ENCODE results near the gene VIM.
"Not testable (repeated sequence)": the region's sequence is repeated elsewhere in the genome, so short reads cannot be mapped to it uniquely, and the experiment has no call there.

VIM gene

DNA sequence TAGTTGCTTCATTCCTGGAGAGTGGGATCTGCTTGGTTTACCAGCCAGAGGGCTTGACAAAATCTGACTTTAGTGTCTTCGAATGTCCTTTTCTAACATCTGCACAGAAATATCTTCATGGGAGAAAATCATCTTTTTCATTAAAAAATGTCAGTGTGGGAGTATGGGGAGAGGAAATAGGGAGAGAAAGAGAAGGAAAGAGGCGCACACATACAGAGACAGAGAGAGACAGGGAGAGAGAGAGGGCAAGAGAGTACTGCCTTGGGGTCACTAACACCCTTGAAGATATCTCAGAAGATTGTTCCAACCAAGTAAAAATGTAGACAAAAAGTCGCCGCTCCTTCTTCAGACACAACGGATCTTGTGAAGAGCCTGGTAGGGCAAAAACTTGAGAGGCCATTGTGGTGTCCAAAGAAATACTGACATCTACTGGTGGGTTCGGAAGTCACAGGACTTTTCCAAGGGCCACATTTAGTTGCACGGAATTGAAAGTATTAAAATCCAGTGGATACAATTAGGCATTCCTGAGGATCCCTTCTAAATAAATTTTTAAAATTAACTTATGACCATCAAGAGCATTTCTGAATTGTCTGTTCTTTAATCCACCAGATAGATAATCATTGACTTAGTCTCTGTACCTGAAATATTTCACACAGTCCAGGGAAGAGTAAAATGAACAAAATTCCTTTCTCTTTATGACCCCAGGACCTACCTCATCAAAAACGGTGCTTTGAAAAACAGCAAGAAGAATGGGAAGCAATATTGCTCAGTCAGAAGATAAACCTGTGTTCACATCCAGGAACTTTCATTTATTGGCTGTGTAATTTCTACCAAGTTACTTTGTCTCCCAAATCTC, 29.7 kb downstream of the VIM start:
- peak; percentile 69 for DNase-seq

DNA sequence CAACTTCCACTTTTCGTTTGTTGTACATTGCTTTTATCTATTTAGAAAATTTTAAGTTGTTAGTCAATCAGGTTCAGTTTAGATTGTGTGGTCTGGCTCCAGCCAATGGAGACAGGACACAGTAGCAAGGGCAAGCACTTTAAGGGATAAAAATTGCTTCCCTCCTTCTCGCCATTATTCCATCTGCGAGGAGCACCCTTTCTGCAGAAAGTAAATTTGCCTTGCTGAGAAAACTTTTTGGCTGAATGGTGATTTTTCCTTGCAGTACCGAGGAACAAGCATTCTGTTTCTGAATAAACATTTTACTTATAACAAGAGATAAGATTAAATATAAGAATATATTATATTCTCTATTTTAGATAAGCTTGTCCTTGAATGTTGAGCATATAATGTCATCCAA, 34.5 kb downstream of the VIM start:
- DNase-seq, result no peak

DNA sequence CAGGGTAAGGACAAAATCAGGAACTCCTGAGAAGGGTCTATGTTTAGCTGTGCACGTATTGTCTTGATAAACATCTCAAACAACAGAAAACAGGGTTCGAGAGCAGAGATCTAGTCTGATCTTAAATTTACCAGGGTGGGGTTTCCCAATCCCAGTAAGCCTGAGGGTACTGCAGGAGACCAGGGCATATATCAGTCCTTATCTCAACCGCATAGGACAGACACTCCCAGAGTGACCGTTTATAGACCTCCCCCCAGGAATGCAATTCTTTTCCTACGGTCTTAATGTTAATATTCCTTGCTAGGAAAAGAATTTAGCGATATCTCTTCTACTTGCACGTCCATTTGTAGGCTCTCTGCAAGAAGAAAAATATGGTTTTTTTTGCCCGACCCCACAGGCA, 35.5 kb downstream of the VIM start:
- DNase-seq, result no peak

DNA sequence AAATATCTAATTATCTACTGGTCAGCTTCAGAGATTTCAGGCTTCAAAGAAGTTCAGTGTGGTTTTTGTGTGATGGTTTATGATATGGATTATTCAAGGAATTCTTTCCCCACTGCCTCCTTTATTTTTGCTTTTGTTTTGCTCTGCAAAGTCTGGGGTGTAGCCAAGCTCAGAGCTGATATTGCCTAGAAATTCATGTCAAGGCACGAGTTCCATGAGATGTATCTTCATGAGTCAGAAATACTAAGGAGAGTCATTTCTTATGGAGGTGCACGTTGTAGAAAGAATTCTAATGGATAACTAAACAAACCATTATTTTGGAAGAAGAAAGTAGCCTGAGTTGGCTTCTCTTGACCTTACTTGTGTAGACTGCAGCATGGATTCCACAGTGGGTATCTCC, 37.4 kb downstream of the VIM start:
- DNase-seq, result no peak

DNA sequence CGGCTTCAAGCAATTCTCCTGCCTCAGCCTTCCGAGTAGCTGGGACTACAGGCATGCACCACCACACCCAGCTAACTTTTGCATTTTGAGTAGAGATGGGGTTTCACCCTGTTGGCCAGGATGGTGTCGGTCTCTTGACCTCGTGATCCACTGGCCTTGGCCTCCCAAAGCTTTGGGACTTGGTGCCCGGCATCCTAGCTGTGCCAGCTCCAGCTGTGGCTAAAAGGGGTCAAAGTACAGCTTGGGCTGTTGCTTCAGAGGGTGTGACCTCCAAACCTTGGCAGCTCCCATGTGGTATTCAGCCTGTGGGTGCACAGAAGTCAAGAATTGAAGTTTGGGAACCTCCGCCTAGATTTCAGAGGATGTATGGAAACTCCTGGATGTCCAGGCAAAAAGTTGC, 38.5 kb downstream of the VIM start:
- DNase-seq, result not testable (repeated sequence)

DNA sequence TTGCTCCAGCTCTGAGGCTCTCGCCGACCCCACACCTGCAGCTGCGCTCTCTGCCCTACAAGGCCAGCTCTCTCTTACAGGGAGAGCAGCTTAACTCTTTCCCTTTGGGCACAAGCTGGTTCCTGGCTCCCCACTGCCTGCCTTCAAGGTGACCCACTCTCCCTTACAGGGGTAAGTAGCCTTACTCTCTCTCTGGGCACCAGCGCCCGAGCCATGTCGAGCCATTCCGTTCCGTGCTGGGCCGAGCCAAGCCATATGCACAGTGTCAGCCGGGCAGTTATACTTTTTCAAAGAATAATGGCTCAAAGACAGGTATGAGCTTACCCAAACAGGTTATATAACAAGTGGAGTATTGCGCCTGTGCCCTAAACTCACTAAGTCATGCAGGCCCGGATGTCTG, 44.6 kb downstream of the VIM start:
- no peak for DNase-seq

DNA sequence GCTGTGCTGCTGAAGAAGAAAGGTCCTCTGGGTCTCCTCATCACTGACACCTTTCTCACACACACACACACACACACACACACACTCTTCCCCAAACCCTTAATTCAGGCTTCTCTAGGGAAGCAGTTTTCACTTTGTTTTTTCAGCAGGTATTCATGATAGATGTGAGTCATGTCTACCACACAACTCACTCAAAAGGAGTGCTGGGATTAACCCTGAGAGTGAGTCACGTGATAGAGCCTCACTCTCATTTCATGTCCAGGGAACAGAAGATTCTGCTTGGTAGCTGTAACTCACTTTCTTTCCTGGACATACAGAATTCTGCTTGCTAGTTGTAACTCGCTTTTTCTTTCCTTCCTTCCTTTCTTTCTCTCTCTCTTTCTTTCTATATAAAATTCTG, 45.4 kb downstream of the VIM start:
- DNase-seq, result no peak

DNA sequence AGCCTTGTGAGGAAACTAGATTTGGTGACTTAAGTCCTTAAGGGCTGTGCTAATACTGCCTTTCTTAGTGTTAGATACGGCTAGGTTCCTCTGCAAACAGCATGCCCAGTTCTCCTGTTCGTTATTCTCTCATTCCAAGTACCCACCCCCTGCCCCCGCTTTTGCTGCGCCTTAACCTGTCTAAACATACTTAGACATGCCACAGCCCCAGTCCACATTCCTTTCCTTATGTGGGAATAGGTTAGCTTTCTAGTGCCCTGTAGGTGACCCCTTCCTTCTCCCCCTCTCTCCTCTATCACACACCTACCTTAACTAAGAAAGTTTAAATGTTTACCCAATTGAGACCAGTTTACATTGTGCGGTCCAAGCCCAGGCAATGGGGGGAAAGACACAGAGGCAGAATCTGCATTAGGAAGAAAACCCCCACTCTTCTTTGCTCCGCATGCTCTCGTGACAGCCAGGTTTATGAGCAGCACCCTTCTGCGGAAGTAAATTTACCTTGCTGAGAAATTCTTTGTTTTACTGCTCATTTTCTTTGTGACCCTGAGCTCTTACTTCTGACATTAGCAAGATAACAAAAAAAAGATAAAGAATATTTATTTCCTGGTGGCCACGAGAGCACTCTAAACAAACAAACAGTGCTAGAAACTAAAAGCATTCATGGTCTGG, 48.8 kb downstream of the VIM start:
- no peak for DNase-seq

DNA sequence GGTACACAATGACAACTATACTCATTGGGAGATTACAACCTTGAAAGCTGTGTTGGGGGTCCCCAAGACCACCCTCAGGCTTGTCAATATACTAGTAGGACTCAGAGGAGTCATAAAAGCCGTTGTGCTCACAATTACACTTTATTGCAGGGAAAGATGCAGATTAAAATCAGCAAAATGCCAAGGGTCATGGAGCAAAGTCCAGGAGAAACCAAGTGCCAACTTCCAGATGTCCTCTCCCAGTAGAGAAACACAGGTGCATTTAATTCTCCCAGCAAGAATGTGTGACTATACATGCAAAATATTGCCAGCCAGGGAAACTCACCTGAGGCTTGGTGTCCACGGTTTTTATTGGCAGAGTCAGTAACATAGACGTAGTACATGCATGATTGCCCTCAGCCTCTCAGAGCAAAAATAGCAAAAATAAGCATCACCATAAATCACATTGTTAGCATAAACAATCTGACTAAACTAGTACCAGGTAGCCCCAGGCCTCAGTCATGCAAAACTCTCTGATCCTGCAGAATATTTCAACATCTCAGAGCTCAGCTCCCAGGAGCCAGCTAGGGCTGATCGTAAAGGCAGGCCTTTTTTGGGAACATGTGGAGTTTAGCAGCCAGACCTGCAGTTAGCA, 50.7 kb downstream of the VIM start:
- no peak for DNase-seq

DNA sequence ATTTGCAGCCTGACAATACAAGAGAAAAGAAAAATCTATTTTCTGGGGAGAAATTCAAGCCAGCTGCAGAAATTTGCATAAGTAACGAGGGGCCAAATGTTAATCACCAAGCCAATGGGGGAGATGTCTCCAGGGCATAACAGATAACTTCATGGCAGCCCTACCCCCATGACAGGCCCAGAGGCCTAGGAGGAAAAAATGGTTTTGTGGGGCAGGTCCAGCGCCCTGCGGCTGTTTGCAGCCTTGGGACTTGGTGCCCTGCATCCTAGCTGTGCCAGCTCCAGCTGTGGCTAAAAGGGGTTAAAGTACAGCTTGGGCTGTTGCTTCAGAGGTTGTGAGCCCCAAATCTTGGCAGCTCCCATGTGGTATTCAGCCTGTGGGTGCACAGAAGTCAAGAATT, 54.3 kb downstream of the VIM start:
- DNase-seq, result no peak

DNA sequence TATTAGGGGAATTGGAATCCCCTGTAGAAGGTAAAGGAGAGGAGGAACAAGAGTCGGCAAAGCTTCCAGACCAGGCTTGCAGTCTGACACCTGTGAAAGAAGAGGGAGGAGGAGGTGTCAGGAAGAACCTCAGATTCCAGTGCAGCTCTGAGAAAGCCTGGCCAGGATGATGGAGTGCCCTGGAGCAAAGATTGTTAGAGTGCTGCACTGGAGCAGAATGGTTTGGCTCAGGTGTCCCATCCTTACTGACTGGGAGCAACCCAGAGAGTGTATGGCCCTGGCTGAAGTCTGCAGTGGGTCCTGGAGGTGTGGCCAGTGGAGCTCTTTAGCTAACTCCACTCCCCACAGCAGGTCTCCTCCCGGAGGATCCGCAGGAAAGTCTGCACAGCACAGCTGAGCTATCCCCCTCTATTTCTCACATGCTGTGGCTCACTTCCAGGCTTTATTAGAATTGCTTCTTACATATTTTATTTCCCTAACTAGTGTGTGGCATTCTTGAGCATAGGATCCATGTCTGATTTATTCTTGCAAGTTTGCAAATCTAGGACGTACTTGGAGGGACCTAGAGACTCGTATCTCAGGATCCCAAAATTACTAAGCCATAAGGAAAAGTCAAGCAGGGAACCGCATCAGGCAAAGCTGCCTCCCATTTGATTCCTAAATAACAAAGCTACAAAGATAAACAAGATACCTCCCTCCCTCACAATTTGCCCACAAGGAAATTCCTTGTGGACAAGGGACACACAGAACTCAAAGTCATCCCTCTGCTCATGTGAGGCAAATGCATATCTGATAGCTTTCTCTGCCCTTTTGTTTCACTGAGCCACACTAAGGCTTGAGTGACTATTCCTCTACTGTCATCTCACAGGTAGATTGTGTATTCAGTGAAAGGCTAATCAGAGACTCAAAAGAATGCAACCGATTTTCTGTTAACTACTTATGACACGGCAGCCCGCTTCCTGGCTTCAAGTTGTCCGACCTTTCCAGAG, 58.8 kb downstream of the VIM start:
- DNase-seq, result no peak
